Measurements from ENCODE around the gene HNRNPH1.
"Not testable (repeated sequence)": the region's sequence is repeated elsewhere in the genome, so short reads cannot be mapped to it uniquely, and the experiment has no call there.

The HNRNPH1 gene

GRCh38 chr5:179623003-179623905, at the start of gene HNRNPH1:
TSS of gene HNRNPH1 (minus strand) at chr5:179623671. CDS start at chr5:179623133, 538 bp downstream.
- DNase-seq, result peak; percentile 91

- DNase-seq, result no peak
Measured at GRCh38 chr5:179668391-179668790, 44.9 kb upstream of the HNRNPH1 start.

- DNase-seq, result not testable (repeated sequence)
Measured at GRCh38 chr5:179661647-179662046, 38.2 kb upstream of the HNRNPH1 start.

GRCh38 chr5:179658179-179658856, 34.8 kb upstream of the HNRNPH1 start:
- DNase-seq, result not testable (repeated sequence)

- not testable (repeated sequence) for DNase-seq
Measured at GRCh38 chr5:179657302-179658178, 34.1 kb upstream of the HNRNPH1 start.

- DNase-seq, result not testable (repeated sequence)
Measured at GRCh38 chr5:179653135-179653534, 29.7 kb upstream of the HNRNPH1 start.

GRCh38 chr5:179650245-179650644, 26.8 kb upstream of the HNRNPH1 start:
- not testable (repeated sequence) for DNase-seq

- DNase-seq, result not testable (repeated sequence)
Measured at GRCh38 chr5:179649166-179649703, 25.8 kb upstream of the HNRNPH1 start.

- DNase-seq, result no peak
Measured at GRCh38 chr5:179648410-179648809, 24.9 kb upstream of the HNRNPH1 start.

GRCh38 chr5:179644766-179645165, 21.3 kb upstream of the HNRNPH1 start:
- not testable (repeated sequence) for DNase-seq

GRCh38 chr5:179643141-179643920, 19.9 kb upstream of the HNRNPH1 start:
- not testable (repeated sequence) for DNase-seq

- DNase-seq, result not testable (repeated sequence)
Measured at GRCh38 chr5:179642626-179643025, 19.2 kb upstream of the HNRNPH1 start.

GRCh38 chr5:179641745-179642144, 18.3 kb upstream of the HNRNPH1 start:
- not testable (repeated sequence) for DNase-seq

GRCh38 chr5:179639296-179639695, 15.8 kb upstream of the HNRNPH1 start:
- DNase-seq, result not testable (repeated sequence)

- not testable (repeated sequence) for DNase-seq
Measured at GRCh38 chr5:179634370-179635172, 11.1 kb upstream of the HNRNPH1 start.

GRCh38 chr5:179633501-179634369, 10.3 kb upstream of the HNRNPH1 start:
- DNase-seq, result not testable (repeated sequence)

- no peak for DNase-seq
Measured at GRCh38 chr5:179624841-179625271, 1.4 kb upstream of the HNRNPH1 start.

GRCh38 chr5:179623906-179624741, 653 bp upstream of the HNRNPH1 start:
- DNase-seq, result no peak
